A549 treated with Mapracorat at 1 μM for 4 hours (cell line): ENCODE data around the gene AAR2. TPM values are rescaled to one million over a fixed set of nuclear protein-coding genes. Genes with fewer than 3 reads are reported as not detected.

Experiments used
- total RNA-seq: library from RNA; stranded (reverse); fragments of 200-300 nt; extraction: Qiagen RNA extraction; gene quantifications from 5 replicates; pipeline ENCODE4 v1.2.3, GENCODE V29; 2022

The AAR2 gene
- 40.1 to 43.3 TPM (median 41.5 TPM) in 5 replicates for total RNA-seq

GRCh38 chr20:36235892-36236785, at the start of gene AAR2:
Gene AAR2 (plus strand): TSS chr20:36236478. CDS start chr20:36239869, 3,391 bp downstream.

GRCh38 chr20:36305602-36306551, 69.6 kb downstream of the AAR2 start, which contains the start of gene DLGAP4:
Gene DLGAP4 (plus strand): TSS chr20:36306339. CDS start chr20:36431718, 125,379 bp downstream.

Other genes with a start within 250 kb of the AAR2 start
- gene EPB41L1, start 81.7 kb upstream of the AAR2 start, total RNA-seq = 58.5 to 81.6 TPM (median 74.2 TPM) in 5 replicates
- 49.4 to 63.2 TPM (median 59.8 TPM) in 5 replicates for gene DLGAP4, start 69.9 kb downstream of the AAR2 start, total RNA-seq